ENCODE results near the gene HSH2D.

HSH2D gene

DNA sequence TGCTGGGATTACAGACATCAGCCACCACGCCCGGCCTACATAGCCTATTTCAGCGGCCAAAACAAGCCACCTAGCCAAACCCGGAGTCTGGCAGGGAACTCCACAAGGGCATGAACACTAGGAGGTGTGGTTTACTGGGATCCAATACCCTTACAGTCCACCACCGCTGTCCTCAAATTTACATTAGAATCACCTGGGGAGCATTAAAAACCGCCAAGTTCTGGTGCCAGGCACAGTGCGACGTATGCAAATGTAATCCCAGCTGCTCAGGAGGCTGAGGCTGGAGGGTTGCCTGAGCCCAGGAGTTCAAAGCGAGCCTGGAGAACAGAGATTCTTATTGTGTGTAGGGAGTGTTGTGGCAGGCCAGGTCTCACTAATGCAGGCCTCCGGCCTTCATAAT lies 50.0 kb downstream of the HSH2D start:
- DNase-seq (ENCODE audit: low read depth in 2 of 2) = no peak

DNA sequence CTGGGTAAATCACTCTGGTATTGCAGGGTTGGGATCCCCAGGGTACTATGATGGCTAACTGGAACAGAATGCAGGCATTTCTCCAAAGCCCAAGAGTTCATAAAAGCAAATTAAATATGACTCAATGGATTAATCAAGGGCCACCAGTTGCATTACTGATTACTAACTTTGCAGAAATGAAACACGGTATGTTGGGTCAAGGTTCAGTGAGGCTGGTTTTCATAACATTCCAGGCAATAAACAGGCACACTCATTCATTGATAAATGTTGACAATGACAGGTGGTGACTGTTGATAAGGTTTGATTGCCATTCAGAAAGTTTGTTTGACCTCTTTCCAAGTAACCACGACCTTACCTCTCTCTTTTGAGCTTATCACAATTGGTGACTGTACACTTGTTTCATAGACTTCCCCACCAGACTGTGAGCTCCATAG lies 53.7 kb downstream of the HSH2D start:
- DNase-seq (ENCODE audit: low read depth in 2 of 2) = no peak

DNA sequence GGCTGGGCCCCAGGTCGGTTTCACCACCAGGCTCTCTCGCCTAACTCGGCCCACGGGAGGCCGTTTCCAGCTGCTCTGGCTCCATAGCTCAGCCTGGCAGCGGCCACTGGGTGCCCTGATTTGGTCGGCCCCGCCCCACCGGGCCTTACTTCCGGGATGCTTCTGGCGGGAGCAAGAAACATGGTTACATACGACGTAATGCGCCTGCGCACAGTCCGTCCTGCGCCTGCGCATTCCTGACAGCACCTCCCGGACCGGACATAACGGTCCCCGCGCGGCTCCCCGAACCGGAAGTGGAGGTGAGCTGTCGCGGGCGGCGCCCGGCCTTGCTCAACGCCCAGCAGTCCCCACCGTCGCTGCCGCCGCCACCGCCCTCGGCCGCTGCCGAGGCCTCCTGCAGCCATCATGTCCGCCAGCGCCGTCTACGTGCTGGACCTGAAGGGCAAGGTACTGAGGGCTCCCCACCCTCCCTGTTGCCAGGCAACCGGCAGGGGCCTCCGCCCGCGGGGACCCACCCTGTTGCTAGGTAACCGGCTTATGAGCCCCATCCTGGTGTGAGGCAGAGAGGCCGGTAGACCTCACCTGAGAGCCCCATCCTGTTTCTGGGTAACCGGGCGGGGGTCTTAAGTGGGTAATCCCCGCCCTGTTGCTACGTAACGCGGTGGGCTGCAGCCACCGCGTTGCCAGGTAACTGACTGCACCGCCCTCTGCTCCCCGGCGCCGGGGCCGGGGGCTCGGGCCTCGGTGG lies 54.3 kb downstream of the HSH2D start, which contains the start of gene AP1M1:
Gene AP1M1, plus strand, starts transcription at position 290 of the 748 bp plus-strand sequence. Its CDS starts 116 bp downstream, at position 406.
- peak; percentile 94 to 98 for DNase-seq (ENCODE audit: low read depth in 2 of 2)

DNA sequence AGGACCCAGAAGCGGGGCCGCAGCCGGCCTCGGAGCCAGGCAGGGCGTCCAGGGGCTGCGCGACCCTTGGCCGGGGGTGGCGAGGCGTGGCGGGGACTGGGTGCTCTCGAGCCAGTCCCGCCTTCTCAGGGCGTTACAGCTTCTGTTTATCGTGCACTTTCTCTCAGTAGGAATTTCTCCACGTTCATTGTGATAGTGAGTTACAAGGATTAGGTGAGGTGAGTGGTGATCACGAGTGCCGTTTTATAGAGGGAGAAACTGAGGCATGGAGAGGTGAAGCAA lies 54.8 kb downstream of the HSH2D start:
- DNase-seq (ENCODE audit: low read depth in 2 of 2) = no peak

DNA sequence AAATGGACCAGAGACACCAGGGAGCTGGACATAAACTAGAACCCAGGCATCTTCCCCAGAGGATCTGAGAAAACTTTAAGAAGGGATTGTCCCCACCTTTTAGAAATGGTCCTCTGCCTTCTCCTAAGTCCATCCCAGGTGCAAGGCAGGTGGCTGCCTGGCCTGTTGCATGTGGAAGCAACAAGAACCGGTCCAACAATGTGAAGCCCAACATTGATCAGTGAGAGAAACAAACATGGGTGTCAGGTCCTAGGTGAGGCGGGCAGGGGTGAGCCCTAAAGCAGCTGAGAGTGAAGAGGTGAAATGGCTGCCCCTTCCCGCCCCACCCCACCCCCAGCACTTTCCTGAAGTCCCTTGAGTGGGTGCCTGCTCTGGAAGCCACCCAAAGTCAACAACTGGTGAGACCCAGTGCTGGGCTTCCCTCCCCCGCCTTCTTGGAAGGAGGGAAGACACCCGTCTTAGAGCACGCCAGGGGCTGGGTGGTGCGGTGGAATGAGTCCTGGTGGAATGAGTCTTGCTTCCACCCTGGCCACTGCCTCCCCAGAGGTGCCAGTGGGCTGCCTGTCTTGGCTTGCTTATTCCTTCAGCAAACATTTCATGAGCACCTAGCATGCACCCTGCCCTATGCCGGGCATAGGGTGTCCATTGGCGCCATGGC lies 55.9 kb downstream of the HSH2D start:
- DNase-seq (ENCODE audit: low read depth in 2 of 2) = no peak

DNA sequence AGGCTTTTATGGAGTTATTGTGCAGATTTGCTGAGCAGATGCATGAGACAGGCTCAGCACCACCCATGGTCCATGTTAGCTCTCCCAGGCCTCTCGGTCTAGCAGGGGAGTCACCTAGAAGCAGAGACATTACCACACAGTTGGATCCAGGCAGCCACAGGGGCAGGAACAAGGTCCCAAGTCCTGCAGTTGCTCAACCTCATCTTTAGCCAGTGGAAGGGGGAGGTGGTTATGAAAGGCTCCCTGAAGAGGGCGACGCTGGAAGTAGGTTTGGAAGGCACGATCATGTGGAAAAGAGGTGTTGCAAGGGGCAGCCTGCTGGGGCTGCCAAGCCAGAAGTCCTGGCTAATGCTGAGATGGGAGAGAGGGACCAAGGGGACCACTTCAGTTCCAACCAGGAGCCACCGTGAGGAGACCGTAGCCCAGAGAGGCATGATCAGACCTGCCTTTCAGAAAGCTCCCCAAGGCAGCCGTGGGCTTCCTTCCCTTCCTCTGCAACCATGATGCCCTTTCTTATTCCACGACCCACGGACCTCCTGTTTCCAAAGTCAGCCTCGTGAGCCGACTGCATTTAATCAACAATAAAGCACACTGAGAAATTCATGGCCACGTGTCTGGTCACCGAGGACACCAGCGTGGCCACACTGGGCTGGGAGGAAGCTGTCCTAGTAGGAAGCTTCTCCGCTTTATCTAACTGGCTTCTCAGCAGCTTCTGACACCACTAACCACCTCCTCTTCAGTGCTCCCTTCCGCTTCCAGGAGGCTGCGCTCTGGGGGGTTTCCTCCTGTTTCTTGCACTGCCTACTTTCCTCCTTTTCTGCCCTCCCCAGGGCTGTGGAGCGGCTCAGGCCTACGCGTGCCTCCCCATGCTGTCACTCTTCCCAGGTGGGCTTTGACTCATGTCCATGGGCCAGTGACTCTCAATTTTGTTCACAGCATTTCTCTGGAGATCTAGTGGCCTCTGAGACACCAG lies 56.8 kb downstream of the HSH2D start:
- DNase-seq (ENCODE audit: low read depth in 2 of 2) = no peak

DNA sequence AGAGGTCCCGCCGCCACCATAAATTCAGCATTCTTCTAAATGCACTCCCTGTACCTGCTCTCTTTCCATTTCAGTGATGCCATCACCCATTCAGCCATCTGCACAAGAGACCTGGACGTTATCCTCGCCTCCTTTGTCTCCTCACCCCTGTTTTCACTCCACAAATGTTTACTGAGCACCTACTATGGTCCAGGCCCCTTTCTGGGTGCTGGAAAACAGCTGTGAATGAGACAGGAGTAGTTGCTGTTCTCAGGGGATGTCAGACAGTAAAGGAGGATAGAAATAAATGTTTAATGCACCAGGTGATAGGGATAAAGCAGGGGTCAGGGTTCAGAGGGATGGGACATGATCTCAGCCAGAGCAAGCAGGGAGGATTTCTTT lies 57.5 kb downstream of the HSH2D start:
- DNase-seq (ENCODE audit: low read depth in 2 of 2) = no peak

DNA sequence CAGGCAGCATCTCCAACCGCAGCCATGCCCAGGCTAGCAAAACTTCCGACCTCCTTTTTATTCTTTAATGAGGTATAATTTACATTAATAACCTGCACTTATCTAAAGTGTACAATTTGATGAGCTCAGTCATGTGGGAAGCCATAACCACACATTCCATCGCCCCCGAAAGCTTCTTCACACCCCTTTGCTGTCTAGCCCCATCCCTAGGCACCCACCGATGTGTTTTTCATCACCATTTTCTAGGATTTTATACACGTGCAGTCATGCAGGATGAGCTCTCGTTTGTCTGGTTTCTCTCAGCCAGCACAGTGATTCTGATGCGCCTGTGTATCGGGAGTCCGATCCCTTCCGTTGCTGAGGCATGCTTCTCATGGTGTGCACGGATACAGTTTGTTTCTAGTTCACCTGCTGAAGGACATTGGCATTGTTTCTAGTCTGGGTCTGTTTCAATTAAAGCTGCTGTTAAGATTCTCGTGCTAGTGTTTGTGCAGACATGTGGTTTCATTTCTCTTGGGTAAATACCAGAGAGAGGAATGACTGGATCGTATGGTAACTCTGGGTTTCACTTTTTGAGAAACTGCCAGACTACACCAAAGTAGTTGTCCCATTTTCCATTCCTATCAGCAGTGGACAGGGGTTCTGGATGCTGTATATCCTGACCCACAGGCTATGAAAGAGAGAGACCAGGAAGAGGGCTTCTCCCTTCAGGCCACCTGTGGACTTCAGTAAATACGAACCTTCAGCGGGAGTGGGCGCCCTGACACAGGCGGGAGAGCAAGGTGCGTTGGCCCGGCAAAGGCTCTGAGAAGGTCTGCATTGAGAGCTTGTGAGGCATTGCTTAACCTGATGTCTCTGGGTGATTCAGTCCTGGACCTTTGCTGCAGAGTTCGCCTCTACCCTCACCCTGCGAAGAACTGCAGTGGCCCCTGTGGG lies 59.1 kb downstream of the HSH2D start:
- no peak for DNase-seq (ENCODE audit: low read depth in 2 of 2)

DNA sequence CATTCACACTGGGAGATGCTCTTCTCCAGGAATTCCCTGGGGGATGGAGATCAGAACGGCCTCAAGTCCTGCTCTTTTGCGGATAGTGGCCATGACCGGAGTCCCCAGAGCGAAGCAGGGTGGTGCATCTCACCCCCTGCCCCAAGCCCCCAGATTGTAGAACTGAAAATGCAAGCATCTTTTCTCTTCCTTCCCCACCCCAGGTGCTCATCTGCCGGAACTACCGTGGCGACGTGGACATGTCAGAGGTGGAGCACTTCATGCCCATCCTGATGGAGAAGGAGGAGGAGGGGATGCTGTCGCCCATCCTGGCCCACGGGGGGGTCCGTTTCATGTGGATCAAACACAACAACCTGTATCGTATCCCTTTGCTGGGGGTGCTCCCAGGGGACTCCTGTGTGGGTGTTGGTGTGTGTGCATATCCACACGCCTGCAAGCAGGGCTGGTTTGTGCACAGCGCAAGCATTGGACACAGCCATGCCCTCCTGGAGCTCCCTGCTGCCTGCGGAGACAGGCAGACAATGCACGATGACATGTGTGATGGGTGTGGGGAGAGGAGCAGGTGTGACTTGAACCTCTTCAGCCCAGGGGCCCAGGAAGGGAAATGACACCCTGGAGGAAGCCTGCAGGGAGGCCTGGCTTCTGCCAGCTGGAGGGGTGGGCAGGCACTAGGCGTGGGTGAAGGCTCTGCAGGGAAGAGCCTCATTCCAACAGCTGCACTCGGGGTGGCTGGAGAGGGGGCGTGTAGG lies 59.9 kb downstream of the HSH2D start:
- DNase-seq (ENCODE audit: low read depth in 2 of 2) = no peak

DNA sequence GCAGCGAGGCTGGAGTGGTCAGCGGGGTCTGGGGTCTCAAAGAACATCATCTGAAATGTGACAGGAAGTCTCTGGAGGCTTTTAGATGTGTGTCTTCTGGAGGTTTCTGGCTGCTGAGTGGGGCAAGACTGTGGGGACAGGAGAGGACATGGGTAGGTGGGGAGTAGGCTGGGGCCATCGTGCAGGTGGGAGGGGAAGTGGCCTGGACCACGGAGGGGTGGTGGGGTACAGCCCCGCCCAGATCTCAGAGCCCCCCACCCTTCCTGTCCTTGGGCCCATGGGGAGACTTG lies 60.5 kb downstream of the HSH2D start:
- no peak for DNase-seq (ENCODE audit: low read depth in 2 of 2)

DNA sequence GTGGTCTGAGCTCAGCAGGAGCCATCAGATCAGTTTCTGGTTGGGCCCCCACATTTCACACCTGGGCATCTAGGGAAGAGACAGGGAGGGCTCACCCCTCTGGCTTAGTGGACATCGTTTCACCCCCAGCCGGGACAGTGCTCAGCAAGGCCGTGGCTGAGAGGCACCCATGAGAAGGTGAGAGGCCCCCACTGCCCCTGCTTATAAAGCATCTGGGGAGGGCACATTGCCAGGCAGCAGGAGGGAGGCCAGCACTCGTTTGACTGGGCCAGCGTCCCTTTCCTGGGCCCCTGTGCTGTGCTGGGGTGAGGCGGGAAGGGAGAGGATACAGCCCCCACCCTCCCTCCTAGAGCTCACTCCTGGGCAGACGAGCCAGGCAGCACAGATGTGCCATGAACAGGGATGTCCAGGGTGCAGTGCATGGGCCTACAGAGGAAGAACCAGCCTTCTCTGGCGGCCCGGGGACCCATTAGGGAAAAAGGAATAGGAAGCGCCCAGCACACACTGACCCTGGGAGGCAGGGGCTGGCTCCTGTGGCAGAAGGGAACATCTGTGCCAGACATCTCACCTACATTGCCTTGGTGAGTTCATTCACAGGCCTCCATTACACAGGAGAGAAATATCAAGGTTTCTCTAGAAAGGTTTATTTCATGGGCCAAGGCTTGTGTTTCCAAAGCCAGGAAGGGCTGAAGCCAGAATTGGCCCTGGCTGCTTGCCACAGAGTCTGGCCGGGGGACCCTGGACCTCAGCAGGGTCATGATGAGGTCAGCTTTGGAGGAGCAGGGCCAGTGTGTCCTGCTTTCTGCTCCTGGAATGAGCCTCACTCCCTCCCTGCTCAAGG lies 61.9 kb downstream of the HSH2D start:
- no peak for DNase-seq (ENCODE audit: low read depth in 2 of 2)

DNA sequence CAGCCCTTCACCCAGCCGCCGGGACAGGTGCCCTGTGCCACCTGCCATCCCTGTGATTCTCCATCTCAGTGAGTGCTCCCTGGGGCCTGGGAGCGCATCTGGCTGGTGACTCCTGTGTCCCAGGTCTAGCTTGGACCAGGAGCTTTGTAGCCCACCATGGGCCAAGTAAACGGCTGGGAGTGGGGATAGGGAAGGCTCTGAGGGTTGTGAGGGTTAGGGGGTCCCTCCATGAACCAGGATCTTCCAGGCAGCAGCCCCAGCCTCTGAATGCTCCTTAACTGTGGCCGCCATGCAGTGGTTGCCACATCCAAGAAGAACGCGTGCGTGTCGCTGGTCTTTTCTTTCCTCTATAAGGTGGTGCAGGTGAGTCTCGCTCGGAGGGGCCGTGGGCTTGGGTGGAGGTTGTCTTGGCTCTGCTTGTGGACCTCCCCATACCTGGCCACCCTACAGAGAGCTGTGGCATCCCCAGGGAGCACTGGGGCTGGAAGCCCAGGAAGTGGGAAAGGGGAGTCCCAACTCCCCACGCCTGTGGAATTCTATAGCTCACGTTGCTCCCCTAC lies 62.6 kb downstream of the HSH2D start:
- no peak for DNase-seq (ENCODE audit: low read depth in 2 of 2)

DNA sequence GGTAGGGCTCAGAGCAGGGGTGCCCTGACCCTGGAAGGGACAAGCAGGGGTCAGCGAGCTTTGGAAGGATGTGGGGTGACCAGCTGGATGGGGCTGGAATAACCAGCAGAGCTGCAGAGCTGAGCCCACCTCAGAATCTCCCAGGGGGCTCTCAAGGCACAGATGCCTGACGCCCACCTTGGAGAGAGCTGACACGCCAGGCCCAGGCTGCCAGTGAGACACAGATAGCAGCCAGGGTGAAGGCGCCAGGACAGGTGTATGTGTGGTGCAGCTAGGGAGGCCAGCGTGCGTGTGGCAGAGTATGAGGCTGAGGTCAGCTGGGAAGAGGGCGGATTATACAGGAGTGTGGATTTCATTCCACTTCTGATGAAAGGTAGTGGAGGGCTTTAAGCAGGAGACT lies 63.2 kb downstream of the HSH2D start:
- DNase-seq (ENCODE audit: low read depth in 2 of 2) = no peak

DNA sequence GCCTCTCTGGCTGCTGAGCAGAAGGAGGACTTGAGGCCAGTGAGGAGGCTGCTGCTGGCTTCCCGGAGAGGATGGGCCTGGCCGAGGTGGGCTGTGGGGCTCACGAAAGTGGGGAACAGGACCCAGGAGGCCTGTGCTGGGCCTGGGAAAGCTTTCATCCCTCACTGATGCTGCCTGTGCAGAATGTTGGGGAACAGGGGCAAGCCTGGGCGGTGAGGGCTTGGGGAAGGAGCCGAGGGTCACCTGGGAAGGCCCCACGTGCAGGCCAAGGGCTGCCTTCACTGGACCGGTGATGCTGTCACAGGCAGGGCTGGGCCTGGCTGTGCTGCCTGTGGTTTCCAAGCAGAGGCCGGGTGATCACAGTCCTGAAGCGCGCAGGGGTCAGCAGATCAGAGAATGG lies 63.6 kb downstream of the HSH2D start:
- DNase-seq (ENCODE audit: low read depth in 2 of 2) = no peak

DNA sequence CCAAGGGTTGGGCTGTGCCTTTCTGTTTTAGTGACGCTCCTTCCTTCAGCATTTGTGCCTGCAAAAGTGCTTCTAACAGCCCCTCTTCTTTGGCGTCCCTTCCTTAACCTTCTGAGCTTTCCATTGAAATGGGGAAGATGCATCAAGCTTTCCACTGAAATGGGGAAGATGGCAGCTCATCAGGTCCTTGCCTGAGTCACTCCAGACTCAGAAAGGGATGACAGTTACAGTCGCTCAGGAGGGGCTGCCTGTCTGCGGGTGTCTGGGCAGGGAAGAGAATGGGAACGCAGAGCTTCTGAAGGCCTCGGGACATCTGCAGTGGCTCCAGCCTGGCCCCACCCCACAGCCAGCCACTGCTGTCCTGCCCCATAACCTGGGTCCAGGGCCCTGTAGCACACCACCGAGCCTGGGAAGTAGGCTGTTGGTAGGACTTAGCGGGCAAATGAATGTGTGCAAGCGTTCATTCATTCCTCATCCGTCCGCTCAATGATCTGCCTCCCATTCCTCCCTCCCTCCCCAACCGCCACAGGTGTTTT lies 64.1 kb downstream of the HSH2D start:
- DNase-seq (ENCODE audit: low read depth in 2 of 2) = no peak

Measured in stimulated activated CD8-positive, alpha-beta memory T cell treated with anti-CD3 and anti-CD28 coated beads, Interleukin-7, amount 100 ng/mL, for 4 hours (primary cell).